Measurements from ENCODE around the gene ANKDD1B.

GRCh38 chr5:75566710-75567309 is 44.4 kb upstream of the ANKDD1B start:
- TF ChIP-seq TAF7 (tag; IDR thresholded peaks at IDR 0.05), result no peak
- TF ChIP-seq PHB (CRISPR knock-in tag; IDR thresholded peaks at IDR 0.05), result no peak
- no peak for TF ChIP-seq MYC (IDR thresholded peaks at IDR 0.05; ENCODE audit: low read depth, low read length)
- TF ChIP-seq MYC (CRISPR knock-in tag; IDR thresholded peaks at IDR 0.05; ENCODE audit: borderline replicate concordance, low read depth), result no peak
- TF ChIP-seq, protein P1, sequence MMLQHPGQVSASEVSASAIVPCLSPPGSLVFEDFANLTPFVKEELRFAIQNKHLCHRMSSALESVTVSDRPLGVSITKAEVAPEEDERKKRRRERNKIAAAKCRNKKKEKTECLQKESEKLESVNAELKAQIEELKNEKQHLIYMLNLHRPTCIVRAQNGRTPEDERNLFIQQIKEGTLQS (IDR thresholded peaks at IDR 0.05), result peak; percentile 99
- TF ChIP-seq, protein P1 (CRISPR knock-in tag; conservative IDR thresholded peaks at IDR 0.05), result peak; percentile 90
- TF ChIP-seq, protein P2, sequence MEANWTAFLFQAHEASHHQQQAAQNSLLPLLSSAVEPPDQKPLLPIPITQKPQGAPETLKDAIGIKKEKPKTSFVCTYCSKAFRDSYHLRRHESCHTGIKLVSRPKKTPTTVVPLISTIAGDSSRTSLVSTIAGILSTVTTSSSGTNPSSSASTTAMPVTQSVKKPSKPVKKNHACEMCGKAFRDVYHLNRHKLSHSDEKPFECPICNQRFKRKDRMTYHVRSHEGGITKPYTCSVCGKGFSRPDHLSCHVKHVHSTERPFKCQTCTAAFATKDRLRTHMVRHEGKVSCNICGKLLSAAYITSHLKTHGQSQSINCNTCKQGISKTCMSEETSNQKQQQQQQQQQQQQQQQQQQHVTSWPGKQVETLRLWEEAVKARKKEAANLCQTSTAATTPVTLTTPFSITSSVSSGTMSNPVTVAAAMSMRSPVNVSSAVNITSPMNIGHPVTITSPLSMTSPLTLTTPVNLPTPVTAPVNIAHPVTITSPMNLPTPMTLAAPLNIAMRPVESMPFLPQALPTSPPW (CRISPR knock-in tag; IDR thresholded peaks at IDR 0.05), result 0 out of 2 replicates have a peak, but pooled peaks have one; percentile 11
- TF ChIP-seq, protein P3, sequence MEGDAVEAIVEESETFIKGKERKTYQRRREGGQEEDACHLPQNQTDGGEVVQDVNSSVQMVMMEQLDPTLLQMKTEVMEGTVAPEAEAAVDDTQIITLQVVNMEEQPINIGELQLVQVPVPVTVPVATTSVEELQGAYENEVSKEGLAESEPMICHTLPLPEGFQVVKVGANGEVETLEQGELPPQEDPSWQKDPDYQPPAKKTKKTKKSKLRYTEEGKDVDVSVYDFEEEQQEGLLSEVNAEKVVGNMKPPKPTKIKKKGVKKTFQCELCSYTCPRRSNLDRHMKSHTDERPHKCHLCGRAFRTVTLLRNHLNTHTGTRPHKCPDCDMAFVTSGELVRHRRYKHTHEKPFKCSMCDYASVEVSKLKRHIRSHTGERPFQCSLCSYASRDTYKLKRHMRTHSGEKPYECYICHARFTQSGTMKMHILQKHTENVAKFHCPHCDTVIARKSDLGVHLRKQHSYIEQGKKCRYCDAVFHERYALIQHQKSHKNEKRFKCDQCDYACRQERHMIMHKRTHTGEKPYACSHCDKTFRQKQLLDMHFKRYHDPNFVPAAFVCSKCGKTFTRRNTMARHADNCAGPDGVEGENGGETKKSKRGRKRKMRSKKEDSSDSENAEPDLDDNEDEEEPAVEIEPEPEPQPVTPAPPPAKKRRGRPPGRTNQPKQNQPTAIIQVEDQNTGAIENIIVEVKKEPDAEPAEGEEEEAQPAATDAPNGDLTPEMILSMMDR (IDR thresholded peaks at IDR 0.05 in 2 of 3, conservative IDR thresholded peaks at IDR 0.05 in 1 of 3; ENCODE audit: insufficient read depth in 2 of 3, low read depth in 1 of 3, low read length in 3 of 3), result no peak
- TF ChIP-seq KLF16 (IDR thresholded peaks at IDR 0.05), result no peak
- TF ChIP-seq, protein P4, sequence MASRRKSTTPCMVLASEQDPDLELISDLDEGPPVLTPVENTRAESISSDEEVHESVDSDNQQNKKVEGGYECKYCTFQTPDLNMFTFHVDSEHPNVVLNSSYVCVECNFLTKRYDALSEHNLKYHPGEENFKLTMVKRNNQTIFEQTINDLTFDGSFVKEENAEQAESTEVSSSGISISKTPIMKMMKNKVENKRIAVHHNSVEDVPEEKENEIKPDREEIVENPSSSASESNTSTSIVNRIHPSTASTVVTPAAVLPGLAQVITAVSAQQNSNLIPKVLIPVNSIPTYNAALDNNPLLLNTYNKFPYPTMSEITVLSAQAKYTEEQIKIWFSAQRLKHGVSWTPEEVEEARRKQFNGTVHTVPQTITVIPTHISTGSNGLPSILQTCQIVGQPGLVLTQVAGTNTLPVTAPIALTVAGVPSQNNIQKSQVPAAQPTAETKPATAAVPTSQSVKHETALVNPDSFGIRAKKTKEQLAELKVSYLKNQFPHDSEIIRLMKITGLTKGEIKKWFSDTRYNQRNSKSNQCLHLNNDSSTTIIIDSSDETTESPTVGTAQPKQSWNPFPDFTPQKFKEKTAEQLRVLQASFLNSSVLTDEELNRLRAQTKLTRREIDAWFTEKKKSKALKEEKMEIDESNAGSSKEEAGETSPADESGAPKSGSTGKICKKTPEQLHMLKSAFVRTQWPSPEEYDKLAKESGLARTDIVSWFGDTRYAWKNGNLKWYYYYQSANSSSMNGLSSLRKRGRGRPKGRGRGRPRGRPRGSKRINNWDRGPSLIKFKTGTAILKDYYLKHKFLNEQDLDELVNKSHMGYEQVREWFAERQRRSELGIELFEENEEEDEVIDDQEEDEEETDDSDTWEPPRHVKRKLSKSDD (conservative IDR thresholded peaks at IDR 0.05; ENCODE audit: low read length), result no peak
- TF ChIP-seq POLR2G (IDR thresholded peaks at IDR 0.05; ENCODE audit: low read depth, low read length), result no peak
- TF ChIP-seq, protein P5, sequence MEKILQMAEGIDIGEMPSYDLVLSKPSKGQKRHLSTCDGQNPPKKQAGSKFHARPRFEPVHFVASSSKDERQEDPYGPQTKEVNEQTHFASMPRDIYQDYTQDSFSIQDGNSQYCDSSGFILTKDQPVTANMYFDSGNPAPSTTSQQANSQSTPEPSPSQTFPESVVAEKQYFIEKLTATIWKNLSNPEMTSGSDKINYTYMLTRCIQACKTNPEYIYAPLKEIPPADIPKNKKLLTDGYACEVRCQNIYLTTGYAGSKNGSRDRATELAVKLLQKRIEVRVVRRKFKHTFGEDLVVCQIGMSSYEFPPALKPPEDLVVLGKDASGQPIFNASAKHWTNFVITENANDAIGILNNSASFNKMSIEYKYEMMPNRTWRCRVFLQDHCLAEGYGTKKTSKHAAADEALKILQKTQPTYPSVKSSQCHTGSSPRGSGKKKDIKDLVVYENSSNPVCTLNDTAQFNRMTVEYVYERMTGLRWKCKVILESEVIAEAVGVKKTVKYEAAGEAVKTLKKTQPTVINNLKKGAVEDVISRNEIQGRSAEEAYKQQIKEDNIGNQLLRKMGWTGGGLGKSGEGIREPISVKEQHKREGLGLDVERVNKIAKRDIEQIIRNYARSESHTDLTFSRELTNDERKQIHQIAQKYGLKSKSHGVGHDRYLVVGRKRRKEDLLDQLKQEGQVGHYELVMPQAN (IDR thresholded peaks at IDR 0.05; ENCODE audit: borderline replicate concordance), result peak; percentile 57; the same call in 1 of the 2 replicates
- TF ChIP-seq, protein P6, sequence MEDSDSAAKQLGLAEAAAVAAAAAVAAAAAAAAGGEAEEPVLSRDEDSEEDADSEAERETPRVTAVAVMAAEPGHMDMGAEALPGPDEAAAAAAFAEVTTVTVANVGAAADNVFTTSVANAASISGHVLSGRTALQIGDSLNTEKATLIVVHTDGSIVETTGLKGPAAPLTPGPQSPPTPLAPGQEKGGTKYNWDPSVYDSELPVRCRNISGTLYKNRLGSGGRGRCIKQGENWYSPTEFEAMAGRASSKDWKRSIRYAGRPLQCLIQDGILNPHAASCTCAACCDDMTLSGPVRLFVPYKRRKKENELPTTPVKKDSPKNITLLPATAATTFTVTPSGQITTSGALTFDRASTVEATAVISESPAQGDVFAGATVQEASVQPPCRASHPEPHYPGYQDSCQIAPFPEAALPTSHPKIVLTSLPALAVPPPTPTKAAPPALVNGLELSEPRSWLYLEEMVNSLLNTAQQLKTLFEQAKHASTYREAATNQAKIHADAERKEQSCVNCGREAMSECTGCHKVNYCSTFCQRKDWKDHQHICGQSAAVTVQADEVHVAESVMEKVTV (CRISPR knock-in tag; IDR thresholded peaks at IDR 0.05), result no peak
- TF ChIP-seq POLR2A (conservative IDR thresholded peaks at IDR 0.05), result no peak

Measured in K562 (cell line).